Fibroblast of mammary gland (primary cell): ENCODE results near the gene RING1.
A peak's percentile ranks its signal among the peaks of the same experiment; 100 is the strongest.

Source experiments
- DNase-seq: peaks from one replicate; pipeline ENCODE4 v3.0.0-alpha.2; 2010; ENCODE audit warnings: low read depth
- H3K4me3 ChIP-seq: 2 replicates; pipeline ENCODE4 v1.5.1; 2011; ENCODE audit warnings: low read depth, mild to moderate bottlenecking, low read length, moderate library complexity; ENCODE audit not compliant: control insufficient read depth
- TF ChIP-seq, protein P1 (sequence below): conservative IDR thresholded peaks from 2 replicates; pipeline ENCODE4 v1.5.1; 2011; ENCODE audit warnings: low read depth, low read length, inconsistent platforms; ENCODE audit not compliant: control insufficient read depth, insufficient read depth

RING1 gene

GRCh38 chr6:33193619-33194018 lies 14.7 kb upstream of the RING1 start:
- no peak overlapping the region for H3K4me3 ChIP-seq
- DNase-seq, result no peak
- TF ChIP-seq, protein P1, sequence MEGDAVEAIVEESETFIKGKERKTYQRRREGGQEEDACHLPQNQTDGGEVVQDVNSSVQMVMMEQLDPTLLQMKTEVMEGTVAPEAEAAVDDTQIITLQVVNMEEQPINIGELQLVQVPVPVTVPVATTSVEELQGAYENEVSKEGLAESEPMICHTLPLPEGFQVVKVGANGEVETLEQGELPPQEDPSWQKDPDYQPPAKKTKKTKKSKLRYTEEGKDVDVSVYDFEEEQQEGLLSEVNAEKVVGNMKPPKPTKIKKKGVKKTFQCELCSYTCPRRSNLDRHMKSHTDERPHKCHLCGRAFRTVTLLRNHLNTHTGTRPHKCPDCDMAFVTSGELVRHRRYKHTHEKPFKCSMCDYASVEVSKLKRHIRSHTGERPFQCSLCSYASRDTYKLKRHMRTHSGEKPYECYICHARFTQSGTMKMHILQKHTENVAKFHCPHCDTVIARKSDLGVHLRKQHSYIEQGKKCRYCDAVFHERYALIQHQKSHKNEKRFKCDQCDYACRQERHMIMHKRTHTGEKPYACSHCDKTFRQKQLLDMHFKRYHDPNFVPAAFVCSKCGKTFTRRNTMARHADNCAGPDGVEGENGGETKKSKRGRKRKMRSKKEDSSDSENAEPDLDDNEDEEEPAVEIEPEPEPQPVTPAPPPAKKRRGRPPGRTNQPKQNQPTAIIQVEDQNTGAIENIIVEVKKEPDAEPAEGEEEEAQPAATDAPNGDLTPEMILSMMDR, result no peak

GRCh38 chr6:33194431-33194979 lies 13.8 kb upstream of the RING1 start:
- no peak for DNase-seq
- TF ChIP-seq, protein P1, result no peak
- no peak overlapping the region for H3K4me3 ChIP-seq

- TF ChIP-seq, protein P1, result no peak
- DNase-seq, result no peak
- H3K4me3 ChIP-seq, result no peak overlapping the region
Measured at GRCh38 chr6:33195304-33196165, 12.8 kb upstream of the RING1 start.

GRCh38 chr6:33197431-33198048 lies 10.8 kb upstream of the RING1 start:
- TF ChIP-seq, protein P1, result peak; percentile 84
- H3K4me3 ChIP-seq, result no peak overlapping the region
- peak; percentile 73 for DNase-seq

- no peak for DNase-seq
- TF ChIP-seq, protein P1, result no peak
- H3K4me3 ChIP-seq, result no peak overlapping the region
Measured at GRCh38 chr6:33198159-33198852, 10.0 kb upstream of the RING1 start.

- TF ChIP-seq, protein P1, result no peak
- DNase-seq, result no peak
- H3K4me3 ChIP-seq, result peak overlapping the region; percentile 99
Measured at GRCh38 chr6:33198853-33199436, 9.4 kb upstream of the RING1 start.
